HAP-1 (cell line): ENCODE data around the gene TLE2.

Experiments used
- DNase-seq, 2 experiments: peaks; one replicate each; pipeline ENCODE4 v3.0.0-alpha.2; 2016 to 2020; ENCODE audit warnings: low spot score in 2 of 2
- H3K27me3 ChIP-seq: fragments of 250-450 bp; sonication (Bioruptor Pico); 2 replicates; pipeline ENCODE4 v1.5.1; 2020; ENCODE audit warnings: low read depth, mild to moderate bottlenecking, moderate library complexity
- H3K36me3 ChIP-seq: fragments of 250-450 bp; sonication (Bioruptor Pico); replicated peaks from 2 replicates; pipeline ENCODE4 v1.5.1; 2020; ENCODE audit warnings: mild to moderate bottlenecking
- H3K4me1 ChIP-seq: fragments of 250-450 bp; sonication (Bioruptor Pico); 2 replicates; pipeline ENCODE4 v1.5.1; 2020; ENCODE audit warnings: mild to moderate bottlenecking
- H3K4me3 ChIP-seq: fragments of 250-450 bp; sonication (Bioruptor Pico); 2 replicates; pipeline ENCODE4 v1.5.1; 2020; ENCODE audit warnings: mild to moderate bottlenecking, moderate library complexity
- H3K9me3 ChIP-seq: fragments of 250-450 bp; sonication (Bioruptor Pico); 2 replicates; pipeline ENCODE4 v1.5.1; 2020; ENCODE audit warnings: mild to moderate bottlenecking, moderate library complexity
- in situ Hi-C: fragments of 300-500 bp; cut with MboI; formaldehyde crosslinking; loops from 3 replicates; pipeline ENCODE4 v1.14.3; 2020; ENCODE audit warnings: low sequenced_read_pairs, inconsistent platforms, mixed read lengths

Gene TLE2

DNA sequence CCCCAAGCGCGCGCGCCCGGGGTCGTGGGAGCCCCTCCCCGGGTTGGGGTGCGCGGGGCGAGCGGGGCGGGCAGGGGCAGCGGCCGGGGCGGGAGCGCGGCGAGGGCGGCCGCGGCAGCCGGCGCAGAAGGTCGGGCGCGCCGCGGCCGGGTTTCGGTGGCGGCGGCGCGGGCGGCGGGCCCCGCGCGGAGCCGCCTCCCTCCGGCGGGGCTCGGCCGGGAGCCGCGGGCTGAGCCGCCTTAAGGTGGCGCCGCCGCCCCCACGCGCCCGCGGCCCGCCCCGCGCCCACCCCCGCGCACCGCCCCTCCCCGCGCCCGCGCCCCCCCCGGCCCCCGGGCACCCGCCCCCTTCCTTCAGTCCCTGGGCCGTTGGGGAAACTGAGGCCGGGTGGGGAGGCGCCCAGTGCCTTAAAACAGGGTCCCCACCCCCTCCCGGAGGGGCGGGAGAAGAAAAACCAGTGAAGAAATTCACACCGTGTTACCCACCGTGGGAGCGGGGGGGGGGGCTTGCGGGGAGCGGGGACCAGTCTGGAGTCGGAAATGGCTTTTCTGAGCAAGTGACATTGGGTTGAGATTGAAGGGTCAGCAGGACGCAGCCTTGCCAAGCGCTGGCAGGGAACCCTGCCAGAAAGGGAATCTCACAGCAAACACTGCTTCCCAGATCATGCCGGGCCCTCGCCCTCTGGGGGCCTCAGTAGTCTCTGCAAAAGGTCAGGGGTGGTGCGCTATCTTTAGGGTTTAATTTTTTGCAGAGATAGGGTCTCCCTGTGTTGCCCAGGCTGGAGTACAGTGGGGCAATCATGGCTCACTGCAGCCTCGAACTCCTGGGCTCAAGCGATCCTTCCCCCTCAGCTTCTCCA lies at the start of gene TLE2:
TSS of gene TLE2 (minus strand) at position 216 of the 859 bp plus-strand sequence. CDS start 376 bp downstream, outside the sequence.
- H3K27me3 ChIP-seq: peaks cover 5% of the 10 kb centered on the region
- no peaks in the 10 kb centered on the region for H3K9me3 ChIP-seq
- in situ Hi-C loops: no loop called here
- H3K36me3 ChIP-seq: no peaks in the 10 kb centered on the region
- peaks cover 1% of the 10 kb centered on the region for H3K4me1 ChIP-seq
- peak within 1 kb of the TSS; percentile 48 for H3K4me3 ChIP-seq
- no peak for DNase-seq

GRCh38 chr19:3075605-3076431 lies 46.7 kb upstream of the TLE2 start:
- peak overlapping the region; percentile 17 for H3K4me3 ChIP-seq
- in situ Hi-C loops: no loop called here
- no peaks in the 10 kb centered on the region for H3K27me3 ChIP-seq
- H3K36me3 ChIP-seq: no peaks in the 10 kb centered on the region
- DNase-seq: peak in 1 of 2 experiments; percentile 86
- no peaks in the 10 kb centered on the region for H3K9me3 ChIP-seq
- peaks cover 10% of the 10 kb centered on the region for H3K4me1 ChIP-seq

DNA sequence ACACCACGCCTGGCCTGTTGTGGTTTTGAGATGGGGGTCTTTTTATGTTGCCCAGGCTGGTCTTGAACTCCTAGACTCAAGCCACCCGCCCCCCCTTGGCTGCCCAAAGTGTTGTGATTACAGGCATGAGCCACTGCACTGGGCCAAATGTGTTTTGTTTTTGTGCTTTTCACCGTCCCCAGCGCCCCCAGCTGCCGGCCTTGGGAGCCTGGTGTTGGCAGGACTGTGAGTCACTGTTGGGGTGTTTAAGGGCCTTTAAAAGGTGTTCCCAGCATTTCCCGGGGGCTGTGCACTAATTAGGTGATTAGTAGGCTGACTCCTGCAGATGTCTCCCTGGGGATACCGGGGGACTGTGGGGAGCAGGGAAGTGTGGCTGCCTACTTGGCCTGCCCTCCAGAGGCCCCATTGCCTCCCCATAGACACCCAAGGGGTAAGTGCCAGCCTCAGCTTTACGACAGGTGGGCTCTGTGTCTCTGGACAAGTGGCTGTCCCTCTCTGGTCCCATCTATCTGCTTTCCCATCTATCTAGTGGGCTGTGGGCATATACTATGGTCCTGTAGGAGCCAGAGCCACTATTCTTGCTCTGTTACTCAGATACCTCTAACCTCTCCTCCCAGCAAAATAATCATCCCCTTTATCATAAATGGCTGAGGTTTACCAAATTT lies 45.0 kb upstream of the TLE2 start:
- Histone ChIP-seq H3K9me3 (no peaks in the 10 kb centered on the region), H3K27me3 (no peaks in the 10 kb centered on the region), H3K4me3 (no peak overlapping the region), H3K4me1 (peaks cover 10% of the 10 kb centered on the region), H3K36me3 (no peaks in the 10 kb centered on the region)
- in situ Hi-C loops: no loop called here
- DNase-seq: no peak

DNA sequence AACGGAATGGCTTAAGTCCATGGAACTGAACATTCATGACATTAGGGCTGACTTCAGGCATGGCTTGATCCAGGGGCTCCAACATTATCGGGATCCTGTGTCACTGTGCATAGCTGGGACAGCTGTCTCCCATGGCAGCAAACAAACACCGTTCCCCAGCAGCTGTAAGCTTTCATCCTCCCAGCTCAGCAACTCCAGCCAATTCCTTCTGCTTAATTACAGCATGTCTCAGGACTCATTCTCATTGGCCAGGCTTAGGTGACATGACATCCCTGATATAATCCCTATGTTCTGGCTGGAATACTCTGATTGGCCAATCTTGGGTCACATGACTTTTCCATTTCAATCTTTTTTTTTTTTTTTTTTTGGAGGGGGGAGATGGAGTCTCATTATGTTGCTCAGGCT lies 44.1 kb upstream of the TLE2 start:
- no peaks in the 10 kb centered on the region for H3K36me3 ChIP-seq
- H3K4me3 ChIP-seq: no peak overlapping the region
- H3K9me3 ChIP-seq: no peaks in the 10 kb centered on the region
- in situ Hi-C loops: no loop called here
- H3K4me1 ChIP-seq: peaks cover 10% of the 10 kb centered on the region
- H3K27me3 ChIP-seq: no peaks in the 10 kb centered on the region
- peak; percentile 90 to 98 for DNase-seq

GRCh38 chr19:3071768-3072167 lies 42.7 kb upstream of the TLE2 start:
- H3K4me3 ChIP-seq: no peak overlapping the region
- peaks cover 10% of the 10 kb centered on the region for H3K4me1 ChIP-seq
- H3K9me3 ChIP-seq: no peaks in the 10 kb centered on the region
- in situ Hi-C loops: no loop called here
- no peaks in the 10 kb centered on the region for H3K27me3 ChIP-seq
- DNase-seq: no peak
- no peaks in the 10 kb centered on the region for H3K36me3 ChIP-seq

GRCh38 chr19:3068071-3068470 lies 39.0 kb upstream of the TLE2 start:
- H3K9me3 ChIP-seq: no peaks in the 10 kb centered on the region
- no peaks in the 10 kb centered on the region for H3K27me3 ChIP-seq
- H3K36me3 ChIP-seq: no peaks in the 10 kb centered on the region
- in situ Hi-C loops: no loop called here
- no peak overlapping the region for H3K4me3 ChIP-seq
- no peak for DNase-seq
- peaks cover 6% of the 10 kb centered on the region; the same call in 1 of the 2 replicates for H3K4me1 ChIP-seq

GRCh38 chr19:3067563-3067962 lies 38.5 kb upstream of the TLE2 start:
- no peaks in the 10 kb centered on the region for H3K27me3 ChIP-seq
- no peaks in the 10 kb centered on the region for H3K9me3 ChIP-seq
- no peak overlapping the region for H3K4me3 ChIP-seq
- no peaks in the 10 kb centered on the region for H3K36me3 ChIP-seq
- DNase-seq: no peak
- in situ Hi-C loops: no loop called here
- peaks cover 1% of the 10 kb centered on the region; the same call in 1 of the 2 replicates for H3K4me1 ChIP-seq

- Histone ChIP-seq H3K9me3 (no peaks in the 10 kb centered on the region), H3K4me1 (no peaks in the 10 kb centered on the region), H3K27me3 (no peaks in the 10 kb centered on the region), H3K4me3 (no peak overlapping the region), H3K36me3 (no peaks in the 10 kb centered on the region)
- in situ Hi-C loops: no loop called here
- no peak for DNase-seq
Observed at GRCh38 chr19:3066482-3067049, 37.5 kb upstream of the TLE2 start.

DNA sequence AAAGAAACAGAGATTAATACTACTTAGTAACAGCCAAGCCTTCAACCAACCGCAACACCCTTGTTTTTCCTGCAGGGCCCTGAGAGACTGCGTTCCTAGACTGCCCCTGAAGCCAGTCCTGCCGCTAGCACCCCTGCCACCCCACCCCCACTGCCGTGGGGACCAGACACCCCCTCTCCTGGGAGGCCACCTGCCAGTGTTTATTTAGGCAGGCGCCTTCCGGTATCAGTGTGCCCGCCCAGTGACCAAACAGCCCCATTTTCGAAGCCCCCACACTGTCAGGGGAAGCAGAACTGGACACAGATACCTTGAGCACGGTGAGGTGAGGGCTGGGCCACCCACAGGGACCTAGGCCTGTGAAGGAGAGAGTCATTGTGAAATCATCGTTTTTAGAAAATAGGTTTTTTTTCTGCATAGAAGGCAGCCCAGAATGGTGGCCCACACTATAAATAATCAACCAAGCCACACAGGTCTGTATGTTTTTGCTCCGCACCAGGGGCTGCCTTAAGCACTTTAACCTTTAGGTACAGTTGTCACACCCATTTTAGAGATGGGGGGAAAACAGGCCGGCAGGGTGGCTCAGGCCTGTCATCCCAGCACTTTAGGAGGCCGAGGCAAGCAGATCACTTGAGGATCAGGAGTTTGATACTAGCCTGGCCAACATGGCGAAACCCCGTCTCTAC lies 36.7 kb upstream of the TLE2 start:
- in situ Hi-C loops: no loop called here
- no peaks in the 10 kb centered on the region for H3K4me1 ChIP-seq
- no peak for DNase-seq
- H3K4me3 ChIP-seq: no peak overlapping the region
- no peaks in the 10 kb centered on the region for H3K27me3 ChIP-seq
- no peaks in the 10 kb centered on the region for H3K36me3 ChIP-seq
- H3K9me3 ChIP-seq: no peaks in the 10 kb centered on the region

- in situ Hi-C loops: no loop called here
- no peaks in the 10 kb centered on the region for H3K27me3 ChIP-seq
- H3K36me3 ChIP-seq: peaks cover 10% of the 10 kb centered on the region
- H3K4me1 ChIP-seq: no peaks in the 10 kb centered on the region
- H3K4me3 ChIP-seq: no peak overlapping the region
- DNase-seq: no peak
- H3K9me3 ChIP-seq: no peaks in the 10 kb centered on the region
Observed at GRCh38 chr19:3064011-3064330, 34.9 kb upstream of the TLE2 start.

- Histone ChIP-seq H3K4me3 (peak within 1 kb of the TSS; percentile 73), H3K36me3 (peaks cover 26% of the 10 kb centered on the region), H3K9me3 (no peaks in the 10 kb centered on the region), H3K4me1 (no peaks in the 10 kb centered on the region), H3K27me3 (no peaks in the 10 kb centered on the region)
- DNase-seq: peak; percentile 50 to 73
- in situ Hi-C loops: no loop called here
Observed at GRCh38 chr19:3062165-3063105, 33.4 kb upstream of the TLE2 start, which contains the start of gene TLE5. TSS of gene TLE5 (minus strand) at chr19:3062495. CDS start at chr19:3062200, 295 bp downstream.
